Uterus (tissue), 2 donors: ENCODE data around the gene CEACAM6.

ENCODE experiments used
- POLR2A ChIP-seq, 2 donors: fragments of 450-650 bp; IDR thresholded peaks; one replicate each; pipeline ENCODE4 v1.6.1; 2016; ENCODE audit warnings: antibody characterized with exemption in 2 of 2, mild to moderate bottlenecking in 1 of 2, moderate library complexity in 1 of 2
- TF ChIP-seq, protein P1 (sequence below), 4 experiments: fragments of 200-600 bp in 2 of 4; fragments of 450-650 bp in 2 of 4; sonication (generic) in 2 of 4; IDR thresholded peaks; one replicate each; pipeline ENCODE4 v1.5.1; 2016 to 2019; ENCODE audit warnings: antibody characterized with exemption in 4 of 4, mild to moderate bottlenecking in 2 of 4, moderate library complexity in 1 of 4

DNA sequence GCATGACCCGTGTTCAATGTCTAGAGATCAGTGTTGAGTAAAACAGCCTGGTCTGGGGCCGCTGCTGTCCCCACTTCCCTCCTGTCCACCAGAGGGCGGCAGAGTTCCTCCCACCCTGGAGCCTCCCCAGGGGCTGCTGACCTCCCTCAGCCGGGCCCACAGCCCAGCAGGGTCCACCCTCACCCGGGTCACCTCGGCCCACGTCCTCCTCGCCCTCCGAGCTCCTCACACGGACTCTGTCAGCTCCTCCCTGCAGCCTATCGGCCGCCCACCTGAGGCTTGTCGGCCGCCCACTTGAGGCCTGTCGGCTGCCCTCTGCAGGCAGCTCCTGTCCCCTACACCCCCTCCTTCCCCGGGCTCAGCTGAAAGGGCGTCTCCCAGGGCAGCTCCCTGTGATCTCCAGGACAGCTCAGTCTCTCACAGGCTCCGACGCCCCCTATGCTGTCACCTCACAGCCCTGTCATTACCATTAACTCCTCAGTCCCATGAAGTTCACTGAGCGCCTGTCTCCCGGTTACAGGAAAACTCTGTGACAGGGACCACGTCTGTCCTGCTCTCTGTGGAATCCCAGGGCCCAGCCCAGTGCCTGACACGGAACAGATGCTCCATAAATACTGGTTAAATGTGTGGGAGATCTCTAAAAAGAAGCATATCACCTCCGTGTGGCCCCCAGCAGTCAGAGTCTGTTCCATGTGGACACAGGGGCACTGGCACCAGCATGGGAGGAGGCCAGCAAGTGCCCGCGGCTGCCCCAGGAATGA is 48.4 kb upstream of the CEACAM6 start:
- TF ChIP-seq, protein P1, sequence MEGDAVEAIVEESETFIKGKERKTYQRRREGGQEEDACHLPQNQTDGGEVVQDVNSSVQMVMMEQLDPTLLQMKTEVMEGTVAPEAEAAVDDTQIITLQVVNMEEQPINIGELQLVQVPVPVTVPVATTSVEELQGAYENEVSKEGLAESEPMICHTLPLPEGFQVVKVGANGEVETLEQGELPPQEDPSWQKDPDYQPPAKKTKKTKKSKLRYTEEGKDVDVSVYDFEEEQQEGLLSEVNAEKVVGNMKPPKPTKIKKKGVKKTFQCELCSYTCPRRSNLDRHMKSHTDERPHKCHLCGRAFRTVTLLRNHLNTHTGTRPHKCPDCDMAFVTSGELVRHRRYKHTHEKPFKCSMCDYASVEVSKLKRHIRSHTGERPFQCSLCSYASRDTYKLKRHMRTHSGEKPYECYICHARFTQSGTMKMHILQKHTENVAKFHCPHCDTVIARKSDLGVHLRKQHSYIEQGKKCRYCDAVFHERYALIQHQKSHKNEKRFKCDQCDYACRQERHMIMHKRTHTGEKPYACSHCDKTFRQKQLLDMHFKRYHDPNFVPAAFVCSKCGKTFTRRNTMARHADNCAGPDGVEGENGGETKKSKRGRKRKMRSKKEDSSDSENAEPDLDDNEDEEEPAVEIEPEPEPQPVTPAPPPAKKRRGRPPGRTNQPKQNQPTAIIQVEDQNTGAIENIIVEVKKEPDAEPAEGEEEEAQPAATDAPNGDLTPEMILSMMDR (IDR thresholded peaks at IDR 0.05): peak in 1 of 4 experiments; percentile 13
- TF ChIP-seq POLR2A (IDR thresholded peaks at IDR 0.05): no peak
